ENCODE measurements around the gene ADAMTS17. TPM values are rescaled to one million over a fixed set of nuclear protein-coding genes. Genes with fewer than 3 reads are reported as not detected.

The ADAMTS17 gene
- total RNA-seq, 1 experiment from 2014 or later: 7.7 TPM

DNA sequence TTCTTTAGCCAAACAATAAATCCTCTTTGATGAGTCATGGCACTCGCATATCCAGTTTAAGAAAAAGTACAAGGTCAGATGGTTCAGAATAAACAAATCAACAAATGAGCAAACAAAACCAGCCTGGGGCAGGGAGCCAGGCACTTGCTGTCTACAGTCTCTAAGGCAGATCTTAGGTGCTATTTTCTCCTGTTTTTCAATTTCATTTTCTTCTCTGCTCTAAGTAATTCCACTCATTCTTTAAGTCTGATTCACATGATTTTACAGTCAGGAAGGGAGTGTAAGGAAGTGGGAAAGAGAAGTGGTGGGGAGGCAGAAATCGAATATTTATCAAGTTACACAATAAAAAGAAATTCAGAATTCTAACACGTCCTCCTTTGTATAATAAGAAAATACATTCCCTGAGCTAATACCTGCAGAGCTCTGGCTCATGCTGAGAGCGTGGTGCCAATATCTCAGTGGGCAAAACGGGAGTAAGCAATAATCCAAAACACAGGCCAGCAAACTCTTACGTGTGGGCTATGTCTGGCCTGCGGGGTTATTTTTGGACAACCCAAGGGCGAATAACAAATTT lies 298.6 kb downstream of the ADAMTS17 start:
- POLR2A ChIA-PET: interaction anchor here (1.0 to 1.8 kb wide), 2 partner anchors 10 to 13 kb away, joined by 4 to 10 read pairs; no protein-coding TSS in a partner anchor
- intact Hi-C loops (cut with micrococcal nuclease): loop anchor here (2.0 kb wide), 1 partner anchor 296 kb away; no protein-coding TSS in a partner anchor

DNA sequence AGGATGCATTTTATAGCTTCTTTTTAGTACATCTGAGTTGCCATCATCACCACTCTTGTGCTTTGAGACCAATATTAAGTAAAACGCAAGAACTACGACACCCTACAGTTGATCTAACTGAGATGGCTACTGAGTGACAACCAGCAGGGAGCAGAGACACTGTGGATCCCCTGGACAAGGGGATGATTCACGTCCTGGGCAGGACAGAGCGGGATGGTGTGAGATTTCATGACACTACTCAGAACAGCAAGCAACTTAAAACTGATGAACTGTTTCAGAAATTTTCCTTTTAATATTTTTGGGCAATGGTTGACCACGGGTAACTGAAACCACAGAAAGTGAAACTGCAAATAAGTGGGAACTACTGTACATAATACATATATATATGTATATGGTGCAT lies 299.2 kb downstream of the ADAMTS17 start:
- H3K4me3 Mint-ChIP-seq (ENCODE audit: unreplicated experiment): peak overlapping the region; percentile 62

More for the DNA sequence above, 298.6 kb downstream of the ADAMTS17 start:
- Mint-ChIP-seq H3K27me3 (ENCODE audit: insufficient read depth, unreplicated experiment) (no peaks in the 10 kb centered on the region), H3K9me3 (ENCODE audit: unreplicated experiment) (peaks cover 7% of the 10 kb centered on the region), H3K36me3 (ENCODE audit: insufficient read depth, unreplicated experiment) (no peaks in the 10 kb centered on the region), H3K27ac (ENCODE audit: low read depth, unreplicated experiment) (peak overlapping the region; percentile 81), H3K4me1 (ENCODE audit: insufficient read depth, unreplicated experiment) (peaks cover 33% of the 10 kb centered on the region), H3K4me3 (ENCODE audit: unreplicated experiment) (peak overlapping the region; percentile 62)
- BruUV-seq (replicated peaks): no TSS peak
- peak; percentile 75 for DNase-seq (ENCODE audit: unreplicated experiment)
- CTCF ChIA-PET: interaction anchor here (0.6 to 0.9 kb wide), 3 partner anchors 58 to 296 kb away, joined by 4 to 5 read pairs (median 4); no protein-coding TSS in a partner anchor
- TF ChIP-seq, protein P1, sequence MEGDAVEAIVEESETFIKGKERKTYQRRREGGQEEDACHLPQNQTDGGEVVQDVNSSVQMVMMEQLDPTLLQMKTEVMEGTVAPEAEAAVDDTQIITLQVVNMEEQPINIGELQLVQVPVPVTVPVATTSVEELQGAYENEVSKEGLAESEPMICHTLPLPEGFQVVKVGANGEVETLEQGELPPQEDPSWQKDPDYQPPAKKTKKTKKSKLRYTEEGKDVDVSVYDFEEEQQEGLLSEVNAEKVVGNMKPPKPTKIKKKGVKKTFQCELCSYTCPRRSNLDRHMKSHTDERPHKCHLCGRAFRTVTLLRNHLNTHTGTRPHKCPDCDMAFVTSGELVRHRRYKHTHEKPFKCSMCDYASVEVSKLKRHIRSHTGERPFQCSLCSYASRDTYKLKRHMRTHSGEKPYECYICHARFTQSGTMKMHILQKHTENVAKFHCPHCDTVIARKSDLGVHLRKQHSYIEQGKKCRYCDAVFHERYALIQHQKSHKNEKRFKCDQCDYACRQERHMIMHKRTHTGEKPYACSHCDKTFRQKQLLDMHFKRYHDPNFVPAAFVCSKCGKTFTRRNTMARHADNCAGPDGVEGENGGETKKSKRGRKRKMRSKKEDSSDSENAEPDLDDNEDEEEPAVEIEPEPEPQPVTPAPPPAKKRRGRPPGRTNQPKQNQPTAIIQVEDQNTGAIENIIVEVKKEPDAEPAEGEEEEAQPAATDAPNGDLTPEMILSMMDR (IDR thresholded peaks at IDR 0.05; ENCODE audit: unreplicated experiment): no peak

DNA sequence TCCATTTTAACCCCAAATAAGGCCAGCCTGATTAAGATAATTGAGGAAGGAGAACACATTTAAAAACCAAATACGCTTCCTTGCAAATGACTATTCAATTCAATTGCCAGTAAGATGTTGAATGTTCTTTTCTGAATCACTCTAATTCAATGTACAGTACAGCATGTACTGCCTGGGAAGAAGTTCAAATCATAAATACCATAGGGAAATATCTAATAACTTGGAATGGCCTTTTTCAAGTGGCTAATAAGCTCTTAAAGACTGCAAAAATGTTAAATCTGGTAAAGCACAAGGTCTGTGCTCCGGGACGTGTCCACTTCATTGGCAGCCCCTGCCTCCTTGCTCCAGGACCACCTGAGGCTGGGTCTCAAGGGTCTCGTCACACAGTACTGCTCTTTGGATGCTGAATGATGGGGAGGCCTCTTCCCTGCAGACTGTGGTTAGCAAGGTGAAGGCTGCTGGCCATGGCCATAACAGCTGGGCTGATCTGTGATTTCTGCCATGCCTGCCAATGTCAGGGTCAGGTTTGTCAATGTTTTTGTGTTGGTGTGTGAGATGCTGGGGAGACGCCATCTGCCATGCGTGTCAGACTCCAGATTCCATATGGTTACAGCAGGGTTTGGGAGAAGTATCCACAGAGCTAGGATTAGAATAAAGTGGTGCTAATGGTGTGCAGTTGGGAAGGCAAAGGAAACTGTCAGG lies 300.5 kb downstream of the ADAMTS17 start:
- intact Hi-C loops (cut with micrococcal nuclease): no loop called here
- no peaks in the 10 kb centered on the region for H3K27me3 Mint-ChIP-seq (ENCODE audit: insufficient read depth, unreplicated experiment)
- ChIA-PET POLR2A (interaction anchor here (0.9 kb wide), 1 partner anchor 15 kb away, joined by 3 read pairs; no protein-coding TSS in a partner anchor), CTCF (interaction anchor here (0.6 kb wide), 2 partner anchors 12 to 1377 kb away, joined by 3 read pairs; no protein-coding TSS in a partner anchor)
- H3K36me3 Mint-ChIP-seq (ENCODE audit: insufficient read depth, unreplicated experiment): no peaks in the 10 kb centered on the region
- no peak for DNase-seq (ENCODE audit: unreplicated experiment)
- no peaks in the 10 kb centered on the region for H3K9me3 Mint-ChIP-seq (ENCODE audit: unreplicated experiment)
- BruUV-seq (replicated peaks): no TSS peak
- no peak overlapping the region for H3K27ac Mint-ChIP-seq (ENCODE audit: low read depth, unreplicated experiment)
- TF ChIP-seq, protein P1 (IDR thresholded peaks at IDR 0.05; ENCODE audit: unreplicated experiment): no peak
- peaks cover 33% of the 10 kb centered on the region for H3K4me1 Mint-ChIP-seq (ENCODE audit: insufficient read depth, unreplicated experiment)
- no peak overlapping the region for H3K4me3 Mint-ChIP-seq (ENCODE audit: unreplicated experiment)

More for the DNA sequence above, 299.2 kb downstream of the ADAMTS17 start:
- peak overlapping the region; percentile 81 for H3K27ac Mint-ChIP-seq (ENCODE audit: low read depth, unreplicated experiment)
- H3K36me3 Mint-ChIP-seq (ENCODE audit: insufficient read depth, unreplicated experiment): no peaks in the 10 kb centered on the region
- CTCF ChIA-PET: interaction anchor here (0.7 to 1.1 kb wide), 3 partner anchors 54 to 296 kb away, joined by 3 to 5 read pairs (median 4); no protein-coding TSS in a partner anchor
- peak; percentile 30 for DNase-seq (ENCODE audit: unreplicated experiment)
- H3K4me1 Mint-ChIP-seq (ENCODE audit: insufficient read depth, unreplicated experiment): peaks cover 33% of the 10 kb centered on the region
- POLR2A ChIA-PET: interaction anchor here (0.9 to 1.8 kb wide), 3 partner anchors 10 to 18 kb away, joined by 4 to 10 read pairs (median 4); no protein-coding TSS in a partner anchor
- H3K9me3 Mint-ChIP-seq (ENCODE audit: unreplicated experiment): peaks cover 5% of the 10 kb centered on the region
- intact Hi-C loops (cut with micrococcal nuclease): loop anchor here (2.0 kb wide), 1 partner anchor 296 kb away; no protein-coding TSS in a partner anchor
- H3K27me3 Mint-ChIP-seq (ENCODE audit: insufficient read depth, unreplicated experiment): no peaks in the 10 kb centered on the region
- TF ChIP-seq, protein P1 (IDR thresholded peaks at IDR 0.05; ENCODE audit: unreplicated experiment): no peak
- BruUV-seq (replicated peaks): no TSS peak

DNA sequence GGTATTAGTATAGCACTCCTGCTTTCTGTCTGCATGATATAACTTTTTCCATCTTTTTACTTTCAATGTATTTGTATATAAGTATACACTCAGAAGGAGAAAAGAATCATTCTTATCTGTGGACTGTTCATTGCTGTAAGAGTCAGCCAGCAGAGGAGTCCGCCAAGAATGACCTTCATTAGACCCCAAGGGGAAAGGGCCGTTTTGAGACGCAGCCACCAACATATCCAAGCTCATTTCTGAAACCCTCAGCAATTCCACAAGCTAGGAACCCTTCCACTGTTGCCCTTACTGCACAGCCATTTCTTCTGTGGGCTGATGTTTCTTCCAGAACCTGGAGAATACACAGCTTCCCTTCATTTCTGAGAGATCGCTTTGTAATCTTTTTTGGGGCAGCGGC lies 301.8 kb downstream of the ADAMTS17 start:
- CTCF ChIA-PET: no interaction called here
- no TSS peak for BruUV-seq (replicated peaks)
- H3K4me1 Mint-ChIP-seq (ENCODE audit: insufficient read depth, unreplicated experiment): peaks cover 33% of the 10 kb centered on the region
- TF ChIP-seq, protein P1 (IDR thresholded peaks at IDR 0.05; ENCODE audit: unreplicated experiment): no peak
- no peaks in the 10 kb centered on the region for H3K27me3 Mint-ChIP-seq (ENCODE audit: insufficient read depth, unreplicated experiment)
- H3K9me3 Mint-ChIP-seq (ENCODE audit: unreplicated experiment): no peaks in the 10 kb centered on the region
- no peaks in the 10 kb centered on the region for H3K36me3 Mint-ChIP-seq (ENCODE audit: insufficient read depth, unreplicated experiment)
- no peak overlapping the region for H3K4me3 Mint-ChIP-seq (ENCODE audit: unreplicated experiment)
- POLR2A ChIA-PET: no interaction called here
- no peak overlapping the region for H3K27ac Mint-ChIP-seq (ENCODE audit: low read depth, unreplicated experiment)
- no peak for DNase-seq (ENCODE audit: unreplicated experiment)
- intact Hi-C loops (cut with micrococcal nuclease): no loop called here

All from MCF 10A (cell line).